ENCODE results near the gene LMBRD1.

The LMBRD1 gene

DNA sequence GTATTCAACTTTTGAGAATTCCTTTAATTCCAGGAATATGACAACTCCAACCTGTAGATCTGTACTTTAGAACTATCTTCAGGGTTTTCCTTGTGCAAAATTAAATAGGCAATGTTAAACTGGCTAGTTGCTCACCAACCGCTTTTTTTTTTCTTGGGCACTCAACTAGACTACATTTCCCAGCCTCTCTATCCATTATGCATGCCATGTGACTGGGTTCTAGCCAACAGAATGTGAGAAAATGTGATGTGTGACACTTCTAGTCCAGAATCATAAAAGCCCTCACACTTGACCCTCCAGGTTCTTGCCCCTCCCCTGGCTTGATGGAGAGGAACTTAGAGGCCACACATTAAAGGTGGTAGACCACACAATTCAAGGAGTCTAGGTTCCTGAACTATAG, 166.0 kb downstream of the LMBRD1 start:
- no peak for DNase-seq

DNA sequence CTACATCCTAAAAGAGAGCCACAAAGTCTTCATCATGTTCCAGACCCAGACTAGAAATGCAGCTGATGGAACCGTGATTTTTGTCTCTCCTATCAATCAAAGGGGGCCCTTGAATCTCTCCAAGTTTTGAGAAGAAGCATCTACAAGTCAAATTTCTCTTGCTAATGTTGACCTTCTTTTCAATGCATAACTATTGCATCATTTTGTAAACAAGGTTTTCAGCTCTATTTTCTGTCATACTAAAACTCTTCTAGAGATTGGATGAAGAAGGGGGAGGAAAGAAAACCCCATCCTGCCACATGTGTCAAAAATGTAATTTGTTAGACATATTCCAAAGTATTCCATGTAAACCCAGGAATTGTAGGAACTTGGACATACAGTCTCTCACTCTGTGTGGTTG, 169.2 kb downstream of the LMBRD1 start:
- no peak for DNase-seq

DNA sequence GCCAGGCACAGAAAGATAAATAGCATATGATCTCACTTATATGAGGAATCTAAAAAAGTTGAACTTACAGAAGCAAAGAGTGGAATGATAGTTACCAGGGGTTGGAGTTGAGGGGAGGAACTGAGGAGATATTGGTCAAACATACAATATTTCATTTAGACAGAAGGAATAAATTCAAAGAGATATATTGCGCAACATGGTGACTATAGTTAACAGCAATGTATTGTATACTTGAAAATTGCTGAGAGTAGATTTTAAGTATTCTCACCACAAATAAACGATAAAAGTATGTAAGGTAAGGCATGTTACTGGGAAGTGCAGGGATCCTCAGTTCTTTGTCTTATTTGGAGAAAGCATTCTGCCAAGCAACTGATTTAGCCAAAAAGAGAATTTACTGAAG, 171.9 kb downstream of the LMBRD1 start:
- DNase-seq = no peak

Data from hippocampal formation (tissue), 2 donors.